K562 (cell line): ENCODE data around the gene FAM53B. TPM values are rescaled to one million over a fixed set of nuclear protein-coding genes. Genes with fewer than 3 reads are reported as not detected.

Source experiments
- ARID1B ChIP-seq: fragments of 450-650 bp; IDR thresholded peaks from 2 replicates; pipeline ENCODE4 v1.6.1; 2016; ENCODE audit warnings: antibody characterized with exemption, mild to moderate bottlenecking, inconsistent platforms
- CBFA2T3 ChIP-seq: fragments of 450-650 bp; IDR thresholded peaks from 2 replicates; pipeline ENCODE4 v1.6.1; 2017
- CREM ChIP-seq: IDR thresholded peaks from 2 replicates; pipeline ENCODE4 v1.6.1; 2014; ENCODE audit warnings: antibody characterized with exemption, low read depth
- DPF2 ChIP-seq: fragments of 450-650 bp; IDR thresholded peaks from 2 replicates; pipeline ENCODE4 v1.6.1; 2016
- FOSL1 ChIP-seq: fragments of 200-800 bp; sonication (Bioruptor generic); conservative IDR thresholded peaks from 2 replicates; pipeline ENCODE4 v1.6.1; 2016; ENCODE audit warnings: missing genetic modification characterization, missing compliant biosample characterization
- JUN ChIP-seq, 2 experiments: sonication (generic) in 1 of 2; formaldehyde crosslinking in 1 of 2; IDR thresholded peaks; 2 replicates each; pipeline versions ENCODE4 v1.6.1 to v1.8.0; 2012 to 2022; ENCODE audit warnings: borderline replicate concordance in 2 of 2, mild to moderate bottlenecking in 2 of 2, improper control_type of control experiment in 1 of 2, low read depth in 1 of 2, low read length in 1 of 2, missing genetic modification reagents in 1 of 2
- MYNN ChIP-seq, 2 experiments: sonication (generic); formaldehyde crosslinking in 1 of 2; IDR thresholded peaks; 2 replicates each; pipeline versions ENCODE4 v1.5.0 to v1.6.1; 2016 to 2020; ENCODE audit warnings: antibody characterized with exemption in 1 of 2, missing genetic modification reagents in 1 of 2
- NFIC ChIP-seq: fragments of 450-650 bp; IDR thresholded peaks from 2 replicates; pipeline ENCODE4 v1.6.1; 2017; ENCODE audit warnings: mild to moderate bottlenecking, inconsistent platforms
- POLR2B ChIP-seq: fragments of 450-650 bp; IDR thresholded peaks from 2 replicates; pipeline ENCODE4 v1.6.1; 2018; ENCODE audit warnings: low read depth; ENCODE audit not compliant: partially characterized antibody
- SETDB1 ChIP-seq: IDR thresholded peaks from one replicate; pipeline ENCODE4 v1.6.1; 2012; ENCODE audit warnings: low read length, control low read depth, inconsistent platforms
- SMARCE1 ChIP-seq: fragments of 450-650 bp; IDR thresholded peaks from 2 replicates; pipeline ENCODE4 v1.7.1; 2016; ENCODE audit warnings: mild to moderate bottlenecking
- SPI1 ChIP-seq: IDR thresholded peaks from 2 replicates; pipeline ENCODE4 v1.6.1; 2011; ENCODE audit warnings: low read depth, low read length, control low read depth, borderline replicate concordance
- SRSF1 ChIP-seq: fragments of 200-400 bp; formaldehyde crosslinking; IDR thresholded peaks from 2 replicates; pipeline ENCODE4 v1.6.1; 2017; ENCODE audit warnings: mild to moderate bottlenecking, low read depth, low read length, moderate library complexity
- TRIM28 ChIP-seq: fragments of 450-650 bp; IDR thresholded peaks from 2 replicates; pipeline ENCODE4 v1.6.1; 2017
- YY1 ChIP-seq, 3 experiments: IDR thresholded peaks; 2 replicates each; pipeline ENCODE4 v1.6.1; 2011; ENCODE audit warnings: low read length in 2 of 3, mild to moderate bottlenecking in 2 of 3, moderate library complexity in 2 of 3, borderline replicate concordance in 1 of 3, control low read depth in 1 of 3, low read depth in 1 of 3; ENCODE audit not compliant: insufficient read depth in 3 of 3, insufficient replicate concordance in 2 of 3, control insufficient read depth in 1 of 3, insufficient read length in 1 of 3; ENCODE audit errors: extremely low read depth in 1 of 3
- ZFP1 ChIP-seq: fragments of 450-650 bp; formaldehyde crosslinking; IDR thresholded peaks from 2 replicates; pipeline ENCODE4 v1.4.0; 2020; ENCODE audit warnings: mild to moderate bottlenecking, mixed read lengths
- ZNF518B ChIP-seq: fragments of 250-450 bp; sonication (Bioruptor Pico); IDR thresholded peaks from 2 replicates; pipeline ENCODE4 v1.5.0; 2021; ENCODE audit warnings: mild to moderate bottlenecking, moderate library complexity
- ZNF740 ChIP-seq, 3 experiments: fragments of 200-800 bp in 1 of 3; sonication (Bioruptor generic) in 1 of 3; sonication (generic) in 1 of 3; formaldehyde crosslinking in 1 of 3; IDR thresholded peaks; 2 replicates each; pipeline versions ENCODE4 v1.6.1 to v1.8.0; 2016 to 2022; ENCODE audit warnings: mild to moderate bottlenecking in 2 of 3, missing compliant biosample characterization in 2 of 3, missing genetic modification characterization in 2 of 3, missing genetic modification reagents in 1 of 3
- polyA plus RNA-seq, 8 experiments: library from polyadenylated mRNA; depleted of rRNA in 4 of 8; stranded (reverse) in 5 of 8; unstranded in 3 of 8; fragments of >200 nt; fragmentation: Nextera tagmentation in 2 of 8; fragmentation: Illumina TruSeq in 1 of 8; extraction: Ambion mirVana in 2 of 8; extraction: Trizol in 1 of 8; gene quantifications; 2 replicates each; pipeline versions ENCODE4 v1.2.1 to v1.2.3, GENCODE V29; 2011 to 2014; ENCODE audit warnings: inconsistent platforms in 1 of 8, missing spikeins in 1 of 8
- total RNA-seq, 7 experiments: library from RNA; depleted of rRNA in 6 of 7; stranded (reverse); fragments of >200 nt in 6 of 7; fragmentation: Illumina TruSeq in 2 of 7; extraction: Trizol in 2 of 7; gene quantifications; 2 replicates each; pipeline versions ENCODE4 v1.2.1 to v1.2.3, GENCODE V29; 2011 to 2021; ENCODE audit warnings: low replicate concordance in 1 of 7
- TF ChIP-seq, protein P1 (sequence below): fragments of 250-450 bp; sonication (Bioruptor Pico); IDR thresholded peaks from 2 replicates; pipeline ENCODE4 v1.8.0; 2021; ENCODE audit warnings: moderate library complexity, mild to moderate bottlenecking, inconsistent platforms

The FAM53B gene
- total and polyA plus RNA-seq, 9 of the 15 experiments (the other 6 are each of a cell fraction or from before 2014, with no cell fraction given): 0.03 to 16.5 (median 5.0) TPM

GRCh38 chr10:124646483-124647352 is 97.5 kb downstream of the FAM53B start (continued):
- TF ChIP-seq ZNF518B (CRISPR knock-in tag): no peak
- TF ChIP-seq JUN (IDR thresholded peaks at IDR 0.05; ENCODE audit: borderline replicate concordance, low read depth, low read length): peak; percentile 76
- no peak for TF ChIP-seq JUN (CRISPR knock-in tag; IDR thresholded peaks at IDR 0.05; ENCODE audit: borderline replicate concordance)
- TF ChIP-seq SRSF1: no peak
- TF ChIP-seq DPF2: peak; percentile 75
- 0 out of 2 replicates have a peak, but pooled peaks have one; percentile 30 for TF ChIP-seq MYNN (IDR thresholded peaks at IDR 0.05)
- no peak for TF ChIP-seq MYNN (CRISPR knock-in tag; IDR thresholded peaks at IDR 0.05)
- peak; percentile 93 for TF ChIP-seq FOSL1 (tag)
- peak in 2 of 3 experiments; percentile 25 to 79 for TF ChIP-seq YY1 (IDR thresholded peaks at IDR 0.05; ENCODE audit: borderline replicate concordance in 1 of 3, control insufficient read depth in 1 of 3, extremely low read depth in 1 of 3, insufficient read depth in 3 of 3, insufficient read length in 1 of 3, insufficient replicate concordance in 2 of 3, low read depth in 1 of 3, low read length in 2 of 3)
- no peak for TF ChIP-seq ZNF740 (CRISPR knock-in tag; IDR thresholded peaks at IDR 0.05)
- TF ChIP-seq ZNF740 (tag; IDR thresholded peaks at IDR 0.05): no peak
- no peak for TF ChIP-seq TRIM28
- TF ChIP-seq ZFP1 (CRISPR knock-in tag): no peak
- TF ChIP-seq POLR2B: no peak
- TF ChIP-seq NFIC: peak; percentile 97
- peak; percentile 75 for TF ChIP-seq ARID1B
- TF ChIP-seq, protein P1, sequence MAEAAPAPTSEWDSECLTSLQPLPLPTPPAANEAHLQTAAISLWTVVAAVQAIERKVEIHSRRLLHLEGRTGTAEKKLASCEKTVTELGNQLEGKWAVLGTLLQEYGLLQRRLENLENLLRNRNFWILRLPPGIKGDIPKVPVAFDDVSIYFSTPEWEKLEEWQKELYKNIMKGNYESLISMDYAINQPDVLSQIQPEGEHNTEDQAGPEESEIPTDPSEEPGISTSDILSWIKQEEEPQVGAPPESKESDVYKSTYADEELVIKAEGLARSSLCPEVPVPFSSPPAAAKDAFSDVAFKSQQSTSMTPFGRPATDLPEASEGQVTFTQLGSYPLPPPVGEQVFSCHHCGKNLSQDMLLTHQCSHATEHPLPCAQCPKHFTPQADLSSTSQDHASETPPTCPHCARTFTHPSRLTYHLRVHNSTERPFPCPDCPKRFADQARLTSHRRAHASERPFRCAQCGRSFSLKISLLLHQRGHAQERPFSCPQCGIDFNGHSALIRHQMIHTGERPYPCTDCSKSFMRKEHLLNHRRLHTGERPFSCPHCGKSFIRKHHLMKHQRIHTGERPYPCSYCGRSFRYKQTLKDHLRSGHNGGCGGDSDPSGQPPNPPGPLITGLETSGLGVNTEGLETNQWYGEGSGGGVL (CRISPR knock-in tag): no peak
- TF ChIP-seq SPI1: 0 out of 2 replicates have a peak, but pooled peaks have one; percentile 12
- peak; percentile 69 for TF ChIP-seq CBFA2T3
- TF ChIP-seq SETDB1: no peak
- peak; percentile 60 for TF ChIP-seq SMARCE1
- 0 out of 2 replicates have a peak, but pooled peaks have one; percentile 7 for TF ChIP-seq CREM
